Forelimb muscle (tissue), 1 donor: Measurements from ENCODE around the gene G6PC1. TPM values are rescaled to one million over a fixed set of nuclear protein-coding genes. Genes with fewer than 3 reads are reported as not detected.
"Not testable (repeated sequence)": the region's sequence is repeated elsewhere in the genome, so short reads cannot be mapped to it uniquely, and the experiment has no call there.

Source experiments
- DNase-seq: peaks from one replicate; pipeline ENCODE4 v3.0.0-alpha.2; 2013; ENCODE audit warnings: low read depth
- polyA plus RNA-seq: library from polyadenylated mRNA; unstranded; fragments of 120-200 nt; gene quantifications from one replicate; pipeline ENCODE4 v1.2.1, GENCODE V29; 2013; ENCODE audit not compliant: insufficient read length

The G6PC1 gene
- not detected for polyA plus RNA-seq

- no peak for DNase-seq
These were observed at the start of gene G6PC1 for GRCh38 chr17:42900460-42901331. Gene G6PC1, plus strand, starts transcription at chr17:42900799. Its CDS starts 78 bp downstream, at chr17:42900877.

DNA sequence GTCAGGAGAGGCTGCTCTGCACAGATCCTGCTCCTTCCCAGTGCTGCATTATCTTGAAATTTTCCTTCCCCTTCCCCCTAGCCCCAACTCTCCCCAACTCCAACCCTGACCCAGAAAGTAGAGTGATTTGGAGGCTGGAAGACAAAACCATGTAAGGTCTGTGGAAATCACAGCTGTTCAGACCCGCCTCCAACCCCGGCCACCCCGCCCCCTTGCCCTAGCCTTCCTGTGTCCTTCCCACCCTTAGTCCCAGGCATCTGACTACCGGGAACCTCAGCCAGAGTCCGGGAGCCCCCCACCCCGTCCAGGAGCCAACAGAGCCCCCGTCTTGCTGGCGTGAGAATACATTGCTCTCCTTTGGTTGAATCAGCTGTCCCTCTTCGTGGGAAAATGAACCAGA is 49.6 kb upstream of the G6PC1 start, which contains the start of gene AOC3:
Gene AOC3, plus strand, starts transcription at position 246 of the 400 bp plus-strand sequence. Its CDS starts 145 bp downstream, at position 391.
- DNase-seq: no peak

DNA sequence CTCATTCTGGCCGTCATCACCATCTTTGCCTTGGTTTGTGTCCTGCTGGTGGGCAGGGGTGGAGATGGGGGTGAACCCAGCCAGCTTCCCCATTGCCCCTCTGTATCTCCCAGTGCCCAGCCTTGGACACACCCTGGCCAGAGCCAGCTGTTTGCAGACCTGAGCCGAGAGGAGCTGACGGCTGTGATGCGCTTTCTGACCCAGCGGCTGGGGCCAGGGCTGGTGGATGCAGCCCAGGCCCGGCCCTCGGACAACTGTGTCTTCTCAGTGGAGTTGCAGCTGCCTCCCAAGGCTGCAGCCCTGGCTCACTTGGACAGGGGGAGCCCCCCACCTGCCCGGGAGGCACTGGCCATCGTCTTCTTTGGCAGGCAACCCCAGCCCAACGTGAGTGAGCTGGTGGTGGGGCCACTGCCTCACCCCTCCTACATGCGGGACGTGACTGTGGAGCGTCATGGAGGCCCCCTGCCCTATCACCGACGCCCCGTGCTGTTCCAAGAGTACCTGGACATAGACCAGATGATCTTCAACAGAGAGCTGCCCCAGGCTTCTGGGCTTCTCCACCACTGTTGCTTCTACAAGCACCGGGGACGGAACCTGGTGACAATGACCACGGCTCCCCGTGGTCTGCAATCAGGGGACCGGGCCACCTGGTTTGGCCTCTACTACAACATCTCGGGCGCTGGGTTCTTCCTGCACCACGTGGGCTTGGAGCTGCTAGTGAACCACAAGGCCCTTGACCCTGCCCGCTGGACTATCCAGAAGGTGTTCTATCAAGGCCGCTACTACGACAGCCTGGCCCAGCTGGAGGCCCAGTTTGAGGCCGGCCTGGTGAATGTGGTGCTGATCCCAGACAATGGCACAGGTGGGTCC is 49.0 kb upstream of the G6PC1 start:
- DNase-seq: not testable (repeated sequence)

DNA sequence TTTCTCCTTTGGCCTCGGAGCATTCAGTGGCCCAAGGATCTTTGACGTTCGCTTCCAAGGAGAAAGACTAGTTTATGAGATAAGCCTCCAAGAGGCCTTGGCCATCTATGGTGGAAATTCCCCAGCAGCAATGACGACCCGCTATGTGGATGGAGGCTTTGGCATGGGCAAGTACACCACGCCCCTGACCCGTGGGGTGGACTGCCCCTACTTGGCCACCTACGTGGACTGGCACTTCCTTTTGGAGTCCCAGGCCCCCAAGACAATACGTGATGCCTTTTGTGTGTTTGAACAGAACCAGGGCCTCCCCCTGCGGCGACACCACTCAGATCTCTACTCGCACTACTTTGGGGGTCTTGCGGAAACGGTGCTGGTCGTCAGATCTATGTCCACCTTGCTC is 48.2 kb upstream of the G6PC1 start:
- DNase-seq: no peak

GRCh38 chr17:42853004-42853403 is 47.6 kb upstream of the G6PC1 start:
- no peak for DNase-seq

DNA sequence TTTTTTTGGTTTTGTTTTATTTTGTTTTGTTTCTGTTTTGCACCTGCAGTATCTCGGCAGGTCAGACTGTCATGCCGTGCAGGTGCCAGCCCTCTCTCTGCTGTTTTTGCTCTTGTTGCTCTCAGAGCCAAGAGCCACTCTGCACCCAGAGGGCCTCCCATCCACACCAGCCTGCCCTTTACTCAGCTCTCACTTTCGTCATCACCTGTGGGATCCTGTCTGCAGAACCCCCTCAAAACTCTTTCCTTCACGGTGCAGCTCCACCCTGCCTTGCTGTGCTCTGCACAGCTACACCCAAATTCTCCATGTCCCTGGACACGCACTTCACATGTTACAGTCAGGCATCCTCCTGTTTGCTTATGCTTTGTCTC is 47.0 kb upstream of the G6PC1 start:
- DNase-seq: no peak

- DNase-seq: no peak
These were observed 46.4 kb upstream of the G6PC1 start for GRCh38 chr17:42853968-42854790.

DNA sequence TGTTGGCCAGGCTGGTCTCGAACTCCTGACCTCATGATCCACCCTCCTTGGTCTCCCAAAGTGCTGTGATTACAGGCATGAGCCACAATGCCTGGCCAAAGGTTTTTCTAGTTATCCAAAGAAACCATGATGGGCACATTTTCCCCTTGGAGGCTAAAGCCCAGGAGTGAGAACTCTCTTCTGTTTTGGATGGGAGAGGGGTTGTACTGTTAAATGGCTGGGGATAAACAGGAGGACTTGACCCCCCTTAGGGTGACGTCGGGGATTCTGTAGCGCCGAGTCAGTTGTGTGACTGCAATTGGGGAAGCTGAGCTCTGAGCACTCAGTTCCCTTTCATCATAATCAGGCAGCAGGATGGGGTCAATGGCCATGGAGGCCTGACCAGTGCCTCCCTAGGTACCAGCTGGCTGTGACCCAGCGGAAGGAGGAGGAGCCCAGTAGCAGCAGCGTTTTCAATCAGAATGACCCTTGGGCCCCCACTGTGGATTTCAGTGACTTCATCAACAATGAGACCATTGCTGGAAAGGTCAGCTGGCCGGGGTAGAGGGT is 45.5 kb upstream of the G6PC1 start:
- no peak for DNase-seq

GRCh38 chr17:42856093-42856492 is 44.5 kb upstream of the G6PC1 start:
- not testable (repeated sequence) for DNase-seq

DNA sequence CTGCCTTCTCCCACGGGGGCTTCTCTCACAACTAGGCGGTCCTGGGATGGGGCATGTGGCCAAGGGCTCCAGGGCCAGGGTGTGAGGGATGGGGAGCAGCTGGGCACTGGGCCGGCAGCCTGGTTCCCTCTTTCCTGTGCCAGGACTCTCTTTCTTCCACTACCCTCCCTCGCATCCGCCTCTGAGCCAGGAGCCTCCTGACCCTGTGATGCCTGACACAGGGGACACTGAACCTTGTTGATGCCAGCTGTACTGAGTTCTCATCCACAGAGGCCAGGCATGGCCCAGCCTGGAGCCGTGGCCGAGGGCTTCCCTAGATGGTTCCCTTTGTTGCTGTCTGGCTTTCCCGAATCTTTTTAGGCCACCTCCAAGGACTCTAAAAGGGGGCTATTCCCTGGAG is 44.1 kb upstream of the G6PC1 start:
- not testable (repeated sequence) for DNase-seq

- no peak for DNase-seq
These were observed 43.2 kb upstream of the G6PC1 start for GRCh38 chr17:42857389-42857788.

DNA sequence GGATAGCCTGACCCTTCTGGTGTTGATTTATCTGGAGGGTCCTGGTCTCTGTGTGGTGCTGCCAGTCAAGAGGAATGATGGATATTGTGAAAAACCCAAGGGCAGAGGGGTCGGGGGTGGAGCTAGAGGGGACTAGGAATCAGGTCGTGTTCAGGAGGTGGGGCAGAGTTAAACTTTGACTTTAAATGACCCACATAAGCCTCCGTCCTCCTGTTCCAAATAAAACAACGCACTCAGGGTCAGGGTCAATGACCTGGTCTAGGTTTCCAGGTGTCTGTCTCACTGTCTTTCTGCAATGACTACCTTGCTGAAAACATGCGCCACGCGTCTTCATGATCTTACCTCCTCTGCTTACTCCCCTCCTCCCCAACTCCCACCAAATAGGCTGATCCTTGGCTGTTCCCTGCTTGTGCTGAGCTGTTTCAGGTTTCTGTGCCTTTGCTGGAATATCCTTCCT is 34.9 kb upstream of the G6PC1 start:
- DNase-seq: no peak

DNA sequence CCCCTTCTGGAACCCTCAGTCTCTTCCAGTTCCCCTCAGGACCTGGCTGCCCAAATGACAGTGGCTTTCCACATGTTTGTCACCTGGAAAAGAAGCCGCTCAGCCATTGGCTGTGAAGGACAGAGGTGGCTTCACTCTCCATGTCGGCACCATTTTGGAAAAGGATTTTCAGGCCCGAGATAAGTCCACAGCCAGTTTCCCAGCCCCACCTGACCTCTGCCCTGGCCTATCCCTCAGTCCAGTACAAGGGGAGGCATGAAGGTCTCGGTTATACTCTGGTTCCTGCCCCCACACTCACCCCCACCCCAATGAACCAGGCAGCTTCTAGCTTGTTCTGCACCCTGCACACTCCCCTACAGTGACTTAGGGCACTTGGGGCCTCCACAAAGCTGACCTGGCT is 34.4 kb upstream of the G6PC1 start:
- DNase-seq: no peak

DNA sequence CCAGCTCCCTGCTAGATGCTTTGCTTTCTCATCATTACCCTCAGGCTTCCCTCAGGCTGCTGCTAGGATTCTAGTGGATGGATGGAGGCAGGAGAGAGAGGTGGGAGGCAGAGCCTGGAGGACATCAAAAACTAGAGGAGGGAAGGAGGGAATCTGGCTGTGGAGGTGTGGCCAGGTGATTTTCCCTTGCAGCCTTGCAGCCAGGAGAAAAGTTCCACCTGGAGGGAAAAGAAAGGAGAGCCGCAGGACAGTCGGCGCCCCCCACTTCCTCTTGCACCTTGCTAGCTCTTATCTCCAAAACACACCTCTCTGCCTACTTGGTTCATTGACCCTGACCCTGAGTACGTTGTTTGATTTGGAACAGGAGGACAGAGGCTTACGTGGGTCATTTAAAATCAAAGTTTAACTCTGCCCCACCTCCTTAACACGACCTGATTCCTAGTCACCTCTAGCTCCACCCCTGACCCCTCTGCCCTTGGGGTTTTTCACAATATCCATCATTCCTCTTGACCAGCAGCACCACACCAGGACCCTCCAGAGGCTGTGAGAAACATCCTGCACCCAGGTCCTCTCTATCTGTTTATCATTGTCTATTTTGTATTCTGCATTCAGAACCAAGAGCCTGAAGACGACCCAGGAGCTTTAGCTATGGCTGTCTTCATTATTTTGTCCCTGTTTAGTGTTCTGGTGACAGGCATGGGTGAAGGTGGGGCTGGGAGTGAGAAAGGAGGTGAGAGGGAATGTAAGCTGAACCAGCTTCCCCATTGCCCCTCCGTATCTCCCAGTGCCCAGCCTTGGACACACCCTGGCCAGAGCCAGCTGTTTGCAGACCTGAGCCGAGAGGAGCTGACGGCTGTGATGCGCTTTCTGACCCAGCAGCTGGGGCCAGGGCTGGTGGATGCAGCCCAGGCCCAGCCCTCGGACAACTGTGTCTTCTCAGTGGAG is 33.7 kb upstream of the G6PC1 start:
- no peak for DNase-seq

- DNase-seq: not testable (repeated sequence)
These were observed 32.8 kb upstream of the G6PC1 start for GRCh38 chr17:42867694-42868261.

GRCh38 chr17:42868338-42868737 is 32.3 kb upstream of the G6PC1 start:
- DNase-seq: no peak

DNA sequence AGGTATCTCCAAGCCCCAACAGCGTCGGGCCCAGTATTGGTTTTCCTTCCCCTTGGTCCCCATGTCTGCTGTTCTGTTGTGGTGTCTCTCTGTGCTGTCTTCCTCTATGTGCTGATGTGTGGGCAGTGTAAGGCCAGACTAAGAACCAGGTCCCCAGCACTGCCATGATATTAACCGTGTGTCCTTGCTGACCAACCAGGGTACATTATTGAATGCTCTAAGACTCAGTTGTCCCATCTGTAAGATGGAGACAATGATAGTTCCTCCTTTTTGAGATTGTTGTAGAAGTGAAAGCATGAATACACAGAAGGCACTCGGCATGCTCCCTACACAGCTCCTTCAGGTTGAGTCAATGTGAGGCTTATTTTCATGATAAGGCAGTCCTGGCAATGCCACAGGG is 29.0 kb upstream of the G6PC1 start:
- DNase-seq: no peak

DNA sequence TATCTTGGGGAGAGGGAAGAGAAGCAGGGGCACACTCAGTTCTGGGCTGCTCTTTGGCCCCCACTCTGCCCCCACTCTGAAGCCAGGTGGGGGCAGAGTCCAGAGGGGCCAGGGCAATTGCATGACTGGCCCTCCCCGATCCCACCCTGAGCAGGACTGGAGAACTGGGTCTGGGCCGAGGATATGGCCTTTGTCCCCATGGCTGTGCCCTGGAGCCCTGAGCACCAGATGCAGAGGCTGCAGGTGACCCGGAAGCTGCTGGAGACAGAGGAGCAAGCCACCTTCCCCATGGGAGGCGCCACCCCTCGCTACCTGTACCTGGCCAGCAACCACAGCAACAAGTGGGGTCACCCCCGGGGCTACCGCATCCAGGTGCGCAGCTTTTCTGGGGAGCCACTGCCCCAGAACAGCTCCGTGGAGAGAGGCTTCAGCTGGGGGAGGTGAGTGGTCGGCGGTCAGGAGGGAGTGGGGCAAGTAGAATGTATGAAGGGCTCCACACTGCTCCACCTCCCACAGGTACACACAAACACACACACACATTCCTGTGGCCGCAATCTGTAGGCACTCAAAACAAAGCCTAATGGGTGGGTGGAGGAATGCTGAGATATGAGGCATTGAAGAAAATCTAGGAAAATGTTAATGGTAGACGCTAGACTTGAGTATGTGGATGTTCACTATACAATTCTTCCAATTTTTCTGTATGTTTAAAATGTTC is 28.2 kb upstream of the G6PC1 start:
- DNase-seq: no peak

DNA sequence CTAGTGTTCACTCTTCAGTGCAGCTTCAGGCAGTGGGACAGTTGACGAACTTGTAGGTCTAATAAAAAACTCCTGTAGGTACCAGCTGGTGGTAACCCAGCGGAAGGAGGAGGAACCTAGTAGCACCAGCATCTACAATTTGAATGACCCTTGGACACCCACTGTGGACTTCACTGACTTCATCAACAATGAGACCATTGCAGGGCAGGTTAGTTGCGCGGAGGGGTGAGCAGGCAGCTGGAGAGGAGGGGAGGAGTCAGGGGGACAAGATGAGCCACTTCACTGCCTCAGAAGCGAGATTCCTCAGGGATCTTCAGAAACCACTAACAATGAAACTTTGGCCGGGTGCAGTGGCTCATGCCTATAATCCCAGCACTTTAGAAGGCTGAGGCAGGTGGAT is 27.3 kb upstream of the G6PC1 start:
- no peak for DNase-seq
